Gastrocnemius medialis (tissue), 4 donors: ENCODE measurements around the gene EIF2S3. TPM values are rescaled to one million over a fixed set of nuclear protein-coding genes. Genes with fewer than 3 reads are reported as not detected.
"Not testable (repeated sequence)": the region's sequence is repeated elsewhere in the genome, so short reads cannot be mapped to it uniquely, and the experiment has no call there.

Experiments
- ATAC-seq, 2 donors: fragments of 150-250 bp; one replicate each; pipeline ENCODE4 v1.9.1; 2016
- DNase-seq, 2 donors: peaks; one replicate each; pipeline ENCODE4 v3.0.0-alpha.2; 2019
- H3K27ac ChIP-seq, 4 donors: fragments of 200-600 bp; sonication (generic); 1 replicate in 1 of 4; 2 replicates in 3 of 4; pipeline ENCODE4 v1.5.1; 2016 to 2018; ENCODE audit warnings: mild to moderate bottlenecking in 2 of 4, moderate library complexity in 1 of 4
- H3K27me3 ChIP-seq, 3 donors: fragments of 200-600 bp; sonication (generic) in 2 of 3; 1 replicate in 1 of 3; 2 replicates in 2 of 3; pipeline versions ENCODE4 v1.5.1 to v1.6.0; 2016 to 2019; ENCODE audit warnings: mild to moderate bottlenecking in 1 of 3, moderate library complexity in 1 of 3
- H3K36me3 ChIP-seq, 2 donors: fragments of 200-600 bp; sonication (generic) in 1 of 2; one replicate each; pipeline ENCODE4 v1.5.1; 2017 to 2018
- H3K4me1 ChIP-seq, 2 donors: fragments of 200-600 bp; sonication (generic) in 1 of 2; one replicate each; pipeline ENCODE4 v1.5.1; 2016 to 2017; ENCODE audit warnings: mild to moderate bottlenecking in 2 of 2
- H3K4me3 ChIP-seq, 4 donors: fragments of 200-600 bp; sonication (generic) in 3 of 4; 1 replicate in 1 of 4; 2 replicates in 3 of 4; pipeline ENCODE4 v1.5.1; 2016 to 2019; ENCODE audit warnings: mild to moderate bottlenecking in 2 of 4
- H3K9me3 ChIP-seq, 3 donors: fragments of 200-600 bp; sonication (generic) in 2 of 3; 1 replicate in 1 of 3; 2 replicates in 2 of 3; pipeline ENCODE4 v1.5.1; 2016 to 2019
- CTCF ChIP-seq, 5 experiments: fragments of 450-650 bp in 3 of 5; fragments of 200-600 bp in 2 of 5; sonication (generic) in 2 of 5; IDR thresholded peaks in 4 of 5; conservative IDR thresholded peaks in 1 of 5; 1 replicate in 4 of 5; 2 replicates in 1 of 5; pipeline ENCODE4 v1.5.1; 2016 to 2019; ENCODE audit warnings: antibody characterized with exemption in 5 of 5, mild to moderate bottlenecking in 3 of 5, moderate library complexity in 3 of 5
- POLR2A ChIP-seq, 2 donors: fragments of 450-650 bp; IDR thresholded peaks; one replicate each; pipeline ENCODE4 v1.6.1; 2017; ENCODE audit warnings: antibody characterized with exemption in 2 of 2, mild to moderate bottlenecking in 2 of 2, moderate library complexity in 2 of 2
- in situ Hi-C, 4 donors: fragments of 200-750 bp; cut with MboI; loops; one replicate each; pipeline versions ENCODE4 v1.15.0 to v1.8.0; 2017; ENCODE audit warnings: low sequenced_read_pairs in 4 of 4
- intact Hi-C: fragments of 100-400 bp; cut with DNase I; formaldehyde crosslinking; loops from one replicate; pipeline ENCODE4 v1.15.1; 2023; ENCODE audit warnings: low total_unique reads
- total RNA-seq, 4 donors: library from RNA; depleted of rRNA; stranded (reverse); fragments of >200 nt; gene quantifications; one replicate each; pipeline versions ENCODE4 v1.1.0 to v1.2.3, GENCODE V29; 2016

The EIF2S3 gene
- total RNA-seq, 4 donors from 2014 or later = 50.8 to 89.1 (median 70.2) TPM

GRCh38 chrX:24055043-24055356 lies 244 bp downstream of the EIF2S3 start:
- Histone ChIP-seq H3K27me3 (no peaks in the 10 kb centered on the region), H3K36me3 (peaks cover 0 to 33% of the 10 kb centered on the region in 2 donors), H3K4me1 (peaks cover 0 to 3% of the 10 kb centered on the region in 2 donors), H3K9me3 (no peaks in the 10 kb centered on the region), H3K4me3 (peak overlapping the region in 3 of 4 donors; percentile 66 to 83 (median 71)), H3K27ac (no peak overlapping the region)
- TF ChIP-seq POLR2A (IDR thresholded peaks at IDR 0.05) (no peak), CTCF (IDR thresholded peaks at IDR 0.05 in 4 of 5, conservative IDR thresholded peaks at IDR 0.05 in 1 of 5) (no peak)
- peak; percentile 17 for ATAC-seq
- intact Hi-C loops = loop anchor here (2.0 to 10.0 kb wide), 2 partner anchors 146 to 190 kb away; partner anchors contain the start of gene CXorf58
- in situ Hi-C loops = loop anchor here in 3 of 4 donors (10.0 kb wide), 4 partner anchors 100 to 270 kb away; partner anchors contain the start of genes APOO (in 1 of the 3), CXorf58 (in 1 of the 3) and SAT1 (in 1 of the 3)
- DNase-seq = no peak

GRCh38 chrX:24063488-24063887 lies 8.7 kb downstream of the EIF2S3 start:
- intact Hi-C loops = no loop called here
- no peak for TF ChIP-seq POLR2A (IDR thresholded peaks at IDR 0.05)
- no peak for TF ChIP-seq CTCF (IDR thresholded peaks at IDR 0.05 in 4 of 5, conservative IDR thresholded peaks at IDR 0.05 in 1 of 5)
- in situ Hi-C loops = no loop called here

GRCh38 chrX:24069877-24070276 lies 15.1 kb downstream of the EIF2S3 start:
- Histone ChIP-seq H3K4me1 (no peaks in the 10 kb centered on the region), H3K27ac (no peak overlapping the region), H3K9me3 (no peaks in the 10 kb centered on the region), H3K27me3 (no peaks in the 10 kb centered on the region), H3K4me3 (no peak overlapping the region), H3K36me3 (peaks cover 5 to 84% of the 10 kb centered on the region in 2 donors)
- ATAC-seq (no peak), DNase-seq (no peak)
- intact Hi-C loops (no loop called here), in situ Hi-C loops (no loop called here)
- no peak for TF ChIP-seq POLR2A (IDR thresholded peaks at IDR 0.05)
- TF ChIP-seq CTCF (IDR thresholded peaks at IDR 0.05 in 4 of 5, conservative IDR thresholded peaks at IDR 0.05 in 1 of 5) = no peak

More at GRCh38 chrX:24063488-24063887, 8.7 kb downstream of the EIF2S3 start:
- ATAC-seq (no peak), DNase-seq (no peak)
- Histone ChIP-seq H3K27me3 (no peaks in the 10 kb centered on the region), H3K36me3 (peaks cover 5 to 95% of the 10 kb centered on the region in 2 donors), H3K4me1 (no peaks in the 10 kb centered on the region), H3K9me3 (no peaks in the 10 kb centered on the region), H3K27ac (no peak overlapping the region), H3K4me3 (no peak overlapping the region)

GRCh38 chrX:24079411-24079810 lies 24.7 kb downstream of the EIF2S3 start:
- no peaks in the 10 kb centered on the region for H3K27me3 ChIP-seq
- no peak for ATAC-seq
- H3K36me3 ChIP-seq = peaks cover 0 to 38% of the 10 kb centered on the region in 2 donors
- TF ChIP-seq CTCF (IDR thresholded peaks at IDR 0.05 in 4 of 5, conservative IDR thresholded peaks at IDR 0.05 in 1 of 5) (no peak), POLR2A (IDR thresholded peaks at IDR 0.05) (no peak)
- DNase-seq = no peak
- in situ Hi-C loops = loop anchor here in 2 of 4 donors (25.0 kb wide), 1 partner anchor 158 kb away; no protein-coding TSS in a partner anchor
- no peaks in the 10 kb centered on the region for H3K9me3 ChIP-seq
- intact Hi-C loops = loop anchor here (1.0 kb wide), 1 partner anchor 12 kb away; no protein-coding TSS in a partner anchor
- no peak overlapping the region for H3K27ac ChIP-seq
- no peaks in the 10 kb centered on the region for H3K4me1 ChIP-seq
- no peak overlapping the region for H3K4me3 ChIP-seq

- H3K4me3 ChIP-seq, ATAC-seq, H3K27me3 ChIP-seq, H3K27ac ChIP-seq, H3K4me1 ChIP-seq, intact Hi-C loops, H3K9me3 ChIP-seq, DNase-seq: not testable (repeated sequence)
- peaks cover 0 to 33% of the 10 kb centered on the region in 2 donors for H3K36me3 ChIP-seq
- in situ Hi-C loops = loop anchor here in 3 of 4 donors (10.0 to 25.0 kb wide), 2 partner anchors 157 to 165 kb away; no protein-coding TSS in a partner anchor
Measured at GRCh38 chrX:24080245-24080644, 25.5 kb downstream of the EIF2S3 start.
